NCI-H1694 (cell line): Measurements from ENCODE around the gene RBM10.
A peak's percentile ranks its signal among the peaks of the same experiment; 100 is the strongest.
"Not testable (repeated sequence)": the region's sequence is repeated elsewhere in the genome, so short reads cannot be mapped to it uniquely, and the experiment has no call there.

Experiments
- DNase-seq: peaks from one replicate; lab custom pipeline; 2025; lab: John Stamatoyannopoulos, UW

The RBM10 gene, protein sequence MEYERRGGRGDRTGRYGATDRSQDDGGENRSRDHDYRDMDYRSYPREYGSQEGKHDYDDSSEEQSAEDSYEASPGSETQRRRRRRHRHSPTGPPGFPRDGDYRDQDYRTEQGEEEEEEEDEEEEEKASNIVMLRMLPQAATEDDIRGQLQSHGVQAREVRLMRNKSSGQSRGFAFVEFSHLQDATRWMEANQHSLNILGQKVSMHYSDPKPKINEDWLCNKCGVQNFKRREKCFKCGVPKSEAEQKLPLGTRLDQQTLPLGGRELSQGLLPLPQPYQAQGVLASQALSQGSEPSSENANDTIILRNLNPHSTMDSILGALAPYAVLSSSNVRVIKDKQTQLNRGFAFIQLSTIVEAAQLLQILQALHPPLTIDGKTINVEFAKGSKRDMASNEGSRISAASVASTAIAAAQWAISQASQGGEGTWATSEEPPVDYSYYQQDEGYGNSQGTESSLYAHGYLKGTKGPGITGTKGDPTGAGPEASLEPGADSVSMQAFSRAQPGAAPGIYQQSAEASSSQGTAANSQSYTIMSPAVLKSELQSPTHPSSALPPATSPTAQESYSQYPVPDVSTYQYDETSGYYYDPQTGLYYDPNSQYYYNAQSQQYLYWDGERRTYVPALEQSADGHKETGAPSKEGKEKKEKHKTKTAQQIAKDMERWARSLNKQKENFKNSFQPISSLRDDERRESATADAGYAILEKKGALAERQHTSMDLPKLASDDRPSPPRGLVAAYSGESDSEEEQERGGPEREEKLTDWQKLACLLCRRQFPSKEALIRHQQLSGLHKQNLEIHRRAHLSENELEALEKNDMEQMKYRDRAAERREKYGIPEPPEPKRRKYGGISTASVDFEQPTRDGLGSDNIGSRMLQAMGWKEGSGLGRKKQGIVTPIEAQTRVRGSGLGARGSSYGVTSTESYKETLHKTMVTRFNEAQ

DNA sequence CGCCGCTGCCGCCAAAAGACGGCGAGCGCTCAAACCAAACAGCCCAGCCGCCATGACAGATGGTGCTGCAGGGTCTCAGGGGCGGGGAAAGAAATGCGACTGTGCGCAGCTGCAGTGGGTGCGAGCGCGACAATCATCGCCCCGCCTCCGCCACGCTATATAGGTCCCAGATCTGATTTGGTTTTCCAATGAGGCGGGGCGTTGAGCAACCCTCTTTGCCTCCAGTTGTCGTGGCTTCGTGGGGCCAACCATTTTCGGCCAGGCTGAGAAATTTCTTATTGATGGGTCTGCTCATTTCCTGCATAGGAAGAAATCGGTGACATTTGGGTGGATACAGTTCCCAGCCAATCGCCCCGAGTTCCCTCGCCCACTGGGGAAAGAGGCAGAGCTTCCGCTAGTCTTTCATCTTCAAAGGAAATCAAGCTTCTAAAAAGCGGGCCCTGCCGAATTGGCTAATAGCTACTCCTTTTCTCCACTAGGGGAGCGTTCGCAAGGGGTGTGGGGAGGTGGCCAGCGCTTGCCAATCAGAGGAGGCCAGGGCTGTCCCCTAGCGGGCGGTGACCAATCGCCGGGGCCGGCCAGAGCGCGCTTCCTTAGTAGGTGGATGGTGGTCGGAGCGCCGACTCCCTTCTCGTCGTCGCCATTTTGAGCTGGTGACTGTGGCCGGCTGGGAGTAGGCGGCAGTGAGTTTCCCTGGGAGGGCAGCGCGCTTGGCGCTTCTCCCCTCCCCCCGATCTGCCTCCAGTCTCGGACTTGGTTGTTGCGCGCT, at the start of gene RBM10, which contains the start of gene NDUFB11:
TSS of gene RBM10 (plus strand) at position 596 of the 769 bp plus-strand sequence. CDS start 2,261 bp downstream, outside the sequence.
TSS of gene NDUFB11 (minus strand) at position 77 of the 769 bp plus-strand sequence. CDS start at position 54, 23 bp downstream.
- peak; percentile 92 for DNase-seq

GRCh38 chrX:47097018-47097417, 48.0 kb upstream of the RBM10 start:
- DNase-seq: no peak

DNA sequence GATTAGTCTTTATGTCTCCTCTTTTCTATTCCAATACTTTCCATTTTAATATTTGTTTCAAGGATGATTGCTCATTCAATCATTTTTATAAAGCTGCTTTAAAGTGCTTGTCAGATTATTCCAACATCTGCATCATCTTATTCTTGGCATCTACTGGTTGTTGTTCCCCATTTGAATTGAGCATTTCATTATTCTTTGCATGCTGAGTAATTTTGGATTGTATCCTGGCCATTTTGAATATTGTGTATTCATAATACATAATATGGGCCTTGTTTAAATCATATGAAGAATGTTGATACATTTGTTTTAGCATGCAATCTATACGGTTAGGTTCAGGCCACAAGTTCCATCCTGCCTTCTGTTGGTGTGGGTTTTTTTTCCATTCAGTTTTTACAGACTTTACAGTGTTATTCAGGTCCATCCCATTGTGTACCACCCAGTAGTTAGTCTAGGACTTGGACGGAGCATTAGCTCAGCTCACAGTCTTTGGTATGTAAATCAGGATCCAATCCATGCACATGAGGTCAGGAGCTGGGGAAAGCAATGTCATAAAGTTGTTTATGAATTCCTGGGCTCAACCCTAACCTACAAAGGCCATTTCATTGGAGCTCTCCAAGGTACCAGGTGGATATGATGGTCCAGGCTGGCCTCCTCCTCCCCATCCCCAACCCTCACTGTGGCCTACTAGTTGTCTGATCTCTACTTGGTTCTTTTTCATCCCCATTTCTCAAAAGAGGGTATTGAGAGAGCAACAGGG, 46.5 kb upstream of the RBM10 start:
- DNase-seq: no peak

- no peak for DNase-seq
Measured at GRCh38 chrX:47101206-47101605, 43.8 kb upstream of the RBM10 start.

- DNase-seq: not testable (repeated sequence)
Measured at GRCh38 chrX:47110936-47111615, 33.9 kb upstream of the RBM10 start.

DNA sequence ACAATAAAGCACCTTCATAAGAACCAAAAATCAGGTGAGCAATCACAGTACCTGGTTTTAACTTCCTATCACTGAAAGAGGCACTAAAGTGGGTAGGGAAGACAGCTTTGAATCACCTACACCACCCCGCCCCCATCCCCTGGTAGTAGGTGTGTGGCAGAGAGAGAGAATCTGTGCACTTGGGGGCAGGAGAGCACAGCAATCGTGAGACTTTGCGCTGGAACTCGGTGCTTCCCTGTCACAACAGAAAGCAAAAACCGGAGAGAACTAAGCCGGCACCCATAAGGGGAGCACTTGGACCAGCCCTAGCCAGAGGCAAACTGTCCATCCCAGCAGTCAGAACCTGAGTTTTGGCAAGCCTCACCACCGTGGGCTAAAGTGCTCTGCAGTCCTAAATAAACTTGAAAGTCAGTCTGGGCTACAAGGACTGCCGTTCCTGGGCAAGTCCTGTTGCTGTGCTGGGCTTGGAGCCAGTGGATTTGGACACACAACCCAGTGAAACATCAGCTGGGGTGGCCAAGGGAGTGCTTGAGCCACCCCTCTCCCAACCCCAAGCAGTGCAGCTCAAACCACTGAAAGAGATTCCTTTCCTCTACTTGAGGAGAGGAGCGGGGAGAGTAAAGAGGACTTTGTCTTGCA, 32.6 kb upstream of the RBM10 start:
- DNase-seq: no peak

DNA sequence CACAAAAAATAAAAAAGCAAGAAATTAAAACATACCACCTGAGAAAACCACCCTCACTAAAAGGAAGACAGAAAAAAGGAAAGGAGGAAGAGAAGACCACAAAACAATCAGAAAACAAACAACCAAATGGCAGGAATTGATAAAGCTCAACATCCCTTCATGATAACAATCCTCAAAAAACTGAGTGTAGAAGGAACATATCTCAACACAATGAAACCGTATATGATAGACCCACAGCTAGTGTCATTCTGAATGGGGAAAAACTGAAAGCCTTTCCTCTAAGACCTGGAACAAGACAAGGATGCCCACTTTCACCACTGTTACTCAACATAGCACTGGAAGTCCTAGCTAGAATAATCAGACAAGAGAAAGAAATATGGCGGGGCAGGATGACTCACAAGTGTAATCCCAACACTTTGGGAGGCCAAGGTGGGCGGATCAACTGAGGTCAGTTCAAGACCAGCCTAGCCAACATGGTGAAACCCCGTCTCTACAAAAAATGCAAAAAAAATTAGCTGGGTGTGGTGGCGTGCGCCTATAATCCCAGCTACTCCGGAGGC, 28.4 kb upstream of the RBM10 start:
- not testable (repeated sequence) for DNase-seq

- DNase-seq: not testable (repeated sequence)
Measured at GRCh38 chrX:47124466-47124865, 20.6 kb upstream of the RBM10 start.

DNA sequence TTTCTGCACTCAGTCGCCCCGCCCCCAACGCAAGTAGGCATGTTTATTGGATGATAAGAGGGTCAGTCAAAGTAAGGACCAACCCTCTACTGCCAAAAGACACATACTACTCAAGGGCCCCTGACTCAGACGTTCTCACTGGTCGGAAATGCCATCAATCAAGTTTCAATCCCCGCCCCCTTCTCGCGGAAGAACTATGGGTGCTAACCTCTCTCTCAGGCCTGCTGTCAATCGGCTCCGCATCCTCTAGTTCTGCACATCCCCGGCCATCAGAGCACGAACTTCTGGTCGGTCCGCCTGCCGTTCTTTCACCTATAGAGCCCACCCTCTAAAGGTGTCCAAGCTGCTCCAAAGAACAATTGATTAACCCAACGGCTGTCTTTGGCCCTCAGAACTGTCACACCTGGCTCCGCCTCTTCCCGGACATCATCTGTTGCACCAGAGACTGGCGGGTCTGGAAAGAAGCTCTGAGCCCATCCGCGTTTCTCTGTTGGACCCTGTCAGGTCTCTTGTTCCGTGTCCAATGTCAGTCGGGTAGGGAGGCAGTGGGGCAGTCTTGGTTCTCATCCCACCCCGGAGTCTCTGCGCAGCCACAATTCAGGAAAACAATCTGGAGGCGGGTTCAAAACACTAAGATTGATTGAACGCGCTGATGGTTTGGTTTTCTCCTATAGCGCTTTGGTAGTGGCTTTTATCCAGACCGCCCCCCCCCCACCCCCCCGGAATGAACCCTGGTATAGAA, 15.7 kb upstream of the RBM10 start:
- DNase-seq: peak; percentile 98

DNA sequence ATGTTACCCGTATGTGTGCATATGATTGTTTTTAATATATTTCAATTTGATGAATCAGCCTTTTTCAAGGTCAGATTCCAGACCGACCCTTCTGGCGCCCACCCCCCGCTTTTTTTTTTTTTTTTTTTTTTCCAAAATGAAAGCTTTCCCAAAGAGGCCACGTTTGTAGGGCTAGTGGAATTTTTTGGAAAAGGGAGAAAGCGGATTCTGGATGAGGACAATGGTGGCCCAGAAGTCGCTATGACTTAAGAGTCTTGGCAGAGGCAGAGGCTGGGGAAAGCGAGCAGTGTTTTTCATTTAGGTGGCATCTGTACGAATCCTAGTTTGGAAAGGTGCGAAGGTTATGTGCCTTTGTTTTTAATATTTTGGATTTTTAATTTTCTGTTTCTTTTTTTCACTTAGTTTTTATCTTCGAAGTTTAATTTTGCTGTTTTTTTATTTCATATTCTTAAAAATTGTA, 15.1 kb upstream of the RBM10 start:
- DNase-seq: no peak

- DNase-seq: no peak
Measured at GRCh38 chrX:47133493-47133892, 11.5 kb upstream of the RBM10 start.

GRCh38 chrX:47135650-47136049, 9.4 kb upstream of the RBM10 start:
- DNase-seq: not testable (repeated sequence)

DNA sequence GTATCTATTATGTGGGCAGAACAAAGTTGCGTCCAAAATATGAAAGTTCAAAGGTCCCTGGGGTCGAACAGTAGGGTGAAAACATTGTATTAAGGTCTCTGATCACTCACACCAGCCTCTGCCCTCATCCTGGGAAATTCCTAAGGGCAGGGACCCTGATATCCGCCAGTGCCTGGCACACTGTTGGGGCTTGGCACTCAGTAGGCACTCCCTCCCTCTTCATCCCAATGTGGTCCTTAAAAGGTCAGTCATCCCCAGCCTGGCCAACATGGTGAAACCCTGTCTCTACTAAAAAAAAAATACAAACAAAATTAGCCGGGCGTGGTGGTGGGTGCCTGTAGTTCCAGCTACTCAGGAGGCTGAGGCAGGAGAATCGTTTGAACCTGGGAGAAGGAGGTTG, 6.8 kb upstream of the RBM10 start:
- no peak for DNase-seq

GRCh38 chrX:47143894-47144625, 961 bp upstream of the RBM10 start:
- no peak for DNase-seq

DNA sequence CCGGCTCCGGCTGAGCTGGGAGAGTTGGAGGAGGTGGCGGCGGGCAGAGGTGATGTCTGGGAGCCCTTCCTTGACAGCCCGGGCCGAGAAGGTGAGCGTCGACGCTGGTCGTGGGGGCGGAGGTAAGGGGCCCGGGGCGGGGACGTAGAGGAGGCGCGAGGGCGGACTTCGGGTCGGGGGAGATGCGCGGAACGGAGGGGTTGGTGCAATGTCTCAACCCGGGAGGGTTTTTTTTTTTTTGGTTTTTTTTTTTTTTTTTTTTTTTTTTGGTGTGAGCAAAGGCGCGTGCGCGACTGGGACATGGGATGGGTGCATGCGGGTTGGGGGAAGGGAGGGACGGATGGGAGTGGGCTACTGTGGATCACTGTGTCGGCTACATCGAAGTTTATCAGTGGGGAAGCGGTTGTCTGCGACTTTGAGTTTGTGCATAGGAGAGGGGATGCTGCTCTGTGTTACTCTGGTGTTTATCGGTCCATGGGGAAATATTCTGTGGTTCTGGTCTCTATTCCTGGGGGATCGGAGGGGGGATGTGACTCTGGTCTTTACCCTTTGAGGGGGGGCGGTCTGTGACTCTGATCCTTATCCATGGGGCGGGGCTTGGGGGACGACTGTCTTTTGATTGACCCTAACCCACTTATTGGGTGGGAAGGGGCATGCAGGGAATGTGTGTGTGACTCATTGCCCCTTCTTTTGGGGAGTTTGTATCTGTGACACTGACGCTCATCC, 537 bp downstream of the RBM10 start:
- DNase-seq: peak; percentile 64

- no peak for DNase-seq
Measured at GRCh38 chrX:47146121-47146935, 1.3 kb downstream of the RBM10 start.
